ENCODE data around the gene LPIN3.

The LPIN3 gene

GRCh38 chr20:41320976-41321375, 19.6 kb upstream of the LPIN3 start:
- DNase-seq = no peak

- DNase-seq = no peak
These were observed 13.4 kb upstream of the LPIN3 start for GRCh38 chr20:41327178-41327577.

GRCh38 chr20:41329435-41330342, 10.9 kb upstream of the LPIN3 start:
- peak; percentile 84 for DNase-seq

DNA sequence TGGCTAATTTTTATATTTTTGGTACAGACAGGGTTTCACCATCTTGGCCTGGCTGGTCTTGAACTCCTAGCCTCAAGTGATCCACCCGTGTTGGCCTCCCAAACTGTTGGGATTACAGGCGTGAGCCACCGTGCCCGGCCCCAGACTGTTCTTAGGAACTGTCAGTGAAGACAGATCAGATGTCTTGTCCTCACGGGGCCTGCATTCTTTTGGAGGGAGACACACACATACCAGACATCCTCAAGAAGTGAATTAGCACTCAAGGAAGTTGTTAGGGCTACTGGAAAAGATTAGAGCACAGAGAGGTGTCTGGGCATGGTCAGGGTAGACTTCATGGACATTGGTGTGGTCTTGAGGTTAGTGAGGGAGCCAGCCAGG, 10.3 kb upstream of the LPIN3 start:
- DNase-seq = no peak

- DNase-seq = no peak
These were observed 9.7 kb upstream of the LPIN3 start for GRCh38 chr20:41330941-41331340.

GRCh38 chr20:41331731-41332130, 8.9 kb upstream of the LPIN3 start:
- DNase-seq = no peak

- no peak for DNase-seq
These were observed 6.6 kb upstream of the LPIN3 start for GRCh38 chr20:41334036-41334435.

DNA sequence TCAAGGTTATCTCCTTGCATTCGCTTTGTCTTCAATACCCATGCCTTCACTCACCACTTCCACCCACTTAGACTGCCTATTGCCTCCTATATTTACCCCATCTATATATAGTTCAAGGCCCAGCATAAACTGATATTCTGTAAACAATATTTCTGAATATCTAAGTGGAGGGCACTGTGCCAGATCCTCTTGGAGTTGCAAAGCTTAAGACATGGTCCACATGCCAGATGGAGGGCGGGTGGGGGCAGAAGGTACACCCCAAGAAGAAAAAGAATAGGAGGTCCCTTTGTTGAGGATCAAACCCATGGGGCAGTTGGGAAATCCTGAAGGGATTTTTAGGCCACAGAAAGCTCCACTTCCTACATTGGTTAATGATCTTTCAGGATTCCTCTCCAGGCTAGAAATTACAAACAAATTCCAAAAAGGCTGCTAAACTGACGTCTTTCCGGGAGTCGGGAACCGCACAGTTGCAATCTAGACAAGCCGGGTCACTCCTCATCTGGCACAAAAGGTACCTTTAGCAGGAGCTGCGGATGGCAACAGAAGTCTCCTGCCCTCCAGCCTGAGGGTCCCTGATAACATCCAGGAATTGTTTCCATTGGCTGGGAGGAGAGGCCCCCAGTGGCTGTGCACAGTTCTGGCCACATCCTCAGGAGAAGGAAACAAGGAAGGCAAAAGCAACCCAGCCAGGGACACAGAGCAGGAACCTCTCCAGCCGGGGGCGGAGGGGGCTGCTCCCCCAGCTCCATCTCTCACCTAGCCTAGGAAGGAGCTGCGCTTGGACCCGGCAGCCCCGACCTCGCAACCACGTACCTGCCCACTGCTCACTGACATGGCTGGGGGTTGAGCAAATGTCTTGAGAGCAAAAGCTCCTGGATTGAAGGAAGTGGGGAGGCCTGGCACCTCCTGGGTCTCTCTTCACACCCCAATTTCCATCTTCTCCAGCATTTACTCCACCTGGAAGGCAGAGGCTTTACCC, 5.9 kb upstream of the LPIN3 start:
- DNase-seq = peak; percentile 28

- DNase-seq = peak; percentile 34
These were observed 5.0 kb upstream of the LPIN3 start for GRCh38 chr20:41335591-41335990.

DNA sequence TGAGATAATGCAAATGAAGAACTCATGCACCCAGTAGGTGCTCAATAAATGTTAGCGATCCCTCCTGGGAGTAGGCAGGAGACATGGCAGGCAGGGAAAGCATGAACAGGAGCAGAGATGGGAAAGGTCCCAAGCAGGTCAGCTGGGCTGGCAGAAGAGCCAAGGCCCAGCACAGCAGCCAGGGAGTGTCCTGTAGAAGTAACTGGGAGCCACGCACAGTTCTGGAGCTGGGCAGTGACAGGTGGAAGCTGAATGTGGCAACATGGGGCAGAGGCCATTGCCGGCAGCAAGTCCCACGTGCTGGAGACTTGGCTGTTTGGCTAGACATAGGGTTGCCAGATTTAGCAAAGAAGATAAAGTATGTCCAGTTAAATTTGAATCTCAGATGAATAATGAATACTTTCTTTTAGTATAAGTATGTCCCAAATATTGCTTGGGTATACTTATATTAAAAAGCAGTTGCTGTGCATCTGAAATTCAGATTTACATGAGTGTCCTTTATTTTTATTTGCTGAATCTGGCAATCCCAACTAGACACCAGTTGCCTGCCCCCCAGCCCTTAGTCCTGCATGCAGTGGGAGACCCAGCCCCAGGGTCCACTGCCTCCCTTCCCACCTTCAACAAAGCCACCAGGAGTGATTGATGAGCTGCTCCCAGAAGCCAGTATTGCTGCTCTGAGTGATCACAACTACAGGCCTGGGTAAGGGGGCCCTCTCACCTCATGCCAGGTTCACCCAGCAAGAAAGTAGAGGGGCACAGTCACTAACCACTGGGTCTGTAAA, 3.7 kb upstream of the LPIN3 start:
- DNase-seq = peak; percentile 50

DNA sequence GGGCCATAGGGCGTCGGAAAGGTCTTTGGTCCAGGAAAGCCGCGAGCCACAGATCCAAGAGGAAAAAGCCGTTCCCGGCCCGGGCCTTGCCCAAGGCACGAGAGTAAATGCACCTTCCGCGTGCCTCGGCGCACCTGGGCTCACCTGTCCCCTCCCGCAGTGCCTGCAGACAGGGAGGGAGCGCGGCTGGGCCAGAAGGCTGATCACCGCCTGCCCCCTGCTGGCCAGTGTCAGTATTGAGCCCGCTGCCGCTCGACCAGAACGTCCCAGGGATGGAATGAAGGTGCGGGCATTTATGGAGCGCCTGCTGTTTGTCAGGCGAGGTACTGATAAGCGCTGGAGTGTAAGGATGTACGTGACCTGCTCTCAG, 679 bp upstream of the LPIN3 start:
- peak; percentile 94 for DNase-seq

GRCh38 chr20:41342474-41343464, 2.1 kb downstream of the LPIN3 start:
- no peak for DNase-seq

GRCh38 chr20:41344477-41344876, 3.9 kb downstream of the LPIN3 start:
- DNase-seq = no peak

DNA sequence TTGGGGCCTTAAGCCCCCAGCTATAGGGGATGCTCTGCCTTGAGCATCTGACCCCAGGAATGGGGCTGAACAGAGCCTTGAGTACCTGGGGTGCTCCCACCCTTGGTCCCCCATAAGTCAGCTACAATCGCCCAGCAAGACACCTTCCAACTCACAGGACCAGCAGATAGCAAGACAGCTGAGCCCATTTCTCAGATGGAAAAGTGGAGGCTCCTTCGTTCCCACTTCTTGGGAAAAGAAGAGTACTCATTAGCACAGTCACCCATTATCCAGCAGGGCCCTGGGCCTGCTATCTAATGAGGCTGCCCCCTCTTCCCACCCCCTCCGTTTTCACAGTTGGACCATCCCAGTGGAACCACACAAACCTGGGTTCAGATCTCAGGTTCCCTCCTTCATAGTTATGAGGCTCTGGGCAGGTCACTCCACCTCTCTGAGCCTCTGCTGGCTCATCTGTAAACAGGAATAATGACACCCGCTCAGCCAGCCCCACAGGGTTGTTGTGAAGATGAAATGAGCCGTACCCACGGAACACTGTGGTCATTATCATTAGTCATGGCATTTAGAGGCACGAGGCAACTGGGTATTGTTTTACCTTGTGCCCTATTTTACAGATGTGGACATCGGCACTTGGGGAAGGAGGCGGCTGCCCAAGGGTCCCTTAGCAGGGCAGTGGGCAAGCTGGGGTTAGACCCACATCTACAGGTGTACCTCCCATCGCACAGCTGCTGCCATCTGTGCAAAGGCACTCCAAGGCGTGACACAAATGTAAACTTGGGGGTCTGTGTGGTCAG, 4.5 kb downstream of the LPIN3 start:
- no peak for DNase-seq

DNA sequence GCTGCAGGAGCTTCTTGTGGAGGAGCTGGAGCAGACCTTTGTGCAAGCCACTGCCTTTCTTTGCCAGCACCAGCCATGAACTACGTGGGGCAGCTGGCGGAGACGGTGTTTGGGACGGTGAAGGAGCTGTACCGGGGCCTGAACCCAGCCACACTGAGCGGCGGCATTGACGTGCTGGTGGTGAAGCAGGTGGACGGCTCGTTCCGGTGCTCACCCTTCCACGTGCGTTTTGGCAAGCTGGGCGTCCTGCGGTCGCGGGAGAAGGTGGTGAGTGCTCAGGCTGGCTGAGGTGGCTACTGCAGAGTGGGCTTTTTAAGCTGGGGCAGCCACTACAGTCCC, 5.1 kb downstream of the LPIN3 start:
- DNase-seq = no peak

DNA sequence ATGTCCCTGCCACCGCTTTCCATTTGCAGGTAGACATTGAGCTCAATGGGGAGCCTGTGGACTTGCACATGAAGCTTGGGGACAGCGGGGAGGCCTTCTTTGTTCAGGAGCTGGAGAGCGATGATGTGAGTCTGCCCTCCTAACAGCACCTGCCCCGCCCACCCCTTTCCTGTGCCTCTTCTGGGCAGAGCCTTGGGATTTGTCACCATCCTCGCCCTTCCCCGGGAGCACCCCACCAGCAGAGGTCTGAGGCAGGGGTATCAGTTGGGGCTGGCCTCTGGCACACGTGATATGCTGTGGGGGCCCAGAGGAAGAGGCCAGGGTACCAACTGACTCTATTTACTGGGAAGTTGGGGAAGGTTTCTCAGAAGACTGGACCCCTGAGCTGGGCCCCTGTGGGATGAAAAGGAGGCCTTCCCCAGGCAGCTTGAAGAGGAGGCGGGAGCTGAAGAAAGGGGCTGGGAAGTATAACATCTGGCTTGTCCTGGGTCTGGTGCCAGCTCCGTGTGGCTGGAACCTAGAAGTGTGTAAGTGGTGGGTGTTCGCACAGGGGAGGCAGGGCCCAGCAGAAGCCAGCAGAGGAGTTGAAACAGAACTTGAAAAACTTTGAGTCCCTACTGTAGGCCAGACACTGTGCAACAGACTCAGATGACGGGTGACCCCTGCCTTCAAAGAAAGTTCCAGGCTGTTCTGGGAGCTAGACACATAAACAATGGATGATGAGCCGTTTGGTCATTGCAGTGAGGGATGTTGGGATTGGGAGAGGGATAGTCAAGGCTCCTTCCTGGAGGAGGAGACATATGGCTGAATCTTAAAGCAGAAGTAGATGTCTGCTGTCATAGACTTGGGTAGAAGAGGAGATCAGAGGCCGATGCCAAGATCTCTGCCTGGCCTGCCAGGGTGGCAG, 7.2 kb downstream of the LPIN3 start:
- DNase-seq = no peak

DNA sequence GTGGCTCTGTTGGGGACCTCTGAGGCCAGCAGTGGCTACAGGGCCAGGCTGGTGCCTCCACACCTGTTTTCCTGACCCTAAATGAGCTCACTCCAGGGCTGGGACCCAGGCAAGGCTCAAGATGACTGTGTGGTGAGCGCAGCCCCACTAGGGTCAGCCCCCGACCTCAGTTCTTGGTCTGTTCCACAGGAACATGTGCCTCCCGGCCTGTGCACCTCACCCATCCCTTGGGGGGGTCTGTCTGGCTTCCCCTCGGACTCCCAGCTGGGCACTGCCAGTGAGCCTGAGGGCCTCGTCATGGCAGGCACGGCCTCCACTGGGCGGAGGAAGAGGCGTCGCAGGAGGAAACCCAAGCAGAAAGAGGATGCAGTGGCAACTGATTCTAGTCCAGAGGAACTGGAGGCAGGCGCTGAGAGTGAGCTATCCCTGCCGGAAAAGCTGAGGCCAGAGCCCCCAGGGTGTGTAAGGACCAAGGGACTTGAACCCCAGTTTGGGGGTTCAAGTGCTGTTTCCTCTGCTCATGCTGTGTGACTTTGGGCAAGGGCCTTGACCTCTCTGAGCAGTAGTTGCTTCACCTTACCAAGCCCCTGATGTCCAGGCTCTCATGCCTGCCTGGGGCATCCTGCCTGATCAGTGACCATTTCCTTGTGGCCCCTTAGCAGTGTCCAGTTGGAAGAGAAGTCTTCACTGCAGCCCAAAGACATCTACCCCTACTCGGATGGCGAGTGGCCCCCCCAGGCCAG, 8.0 kb downstream of the LPIN3 start:
- DNase-seq = no peak

GRCh38 chr20:41349266-41349665, 8.6 kb downstream of the LPIN3 start:
- no peak for DNase-seq

- no peak for DNase-seq
These were observed 9.3 kb downstream of the LPIN3 start for GRCh38 chr20:41349943-41350342.
